Epithelial cell of esophagus (primary cell): Measurements from ENCODE around the gene ALOX15.

ENCODE experiments used
- DNase-seq: peaks from one replicate; pipeline ENCODE4 v3.0.0; 2010; ENCODE audit warnings: low read depth
- H3K4me3 ChIP-seq: 2 replicates; pipeline ENCODE4 v1.5.1; 2011; ENCODE audit warnings: mild to moderate bottlenecking, low read length, control low read depth
- CTCF ChIP-seq: IDR thresholded peaks from 2 replicates; pipeline ENCODE4 v1.5.1; 2011; ENCODE audit warnings: low read depth, mild to moderate bottlenecking, low read length, control low read depth, inconsistent platforms; ENCODE audit not compliant: insufficient read depth; ENCODE audit errors: missing control alignments

ALOX15 gene

GRCh38 chr17:4617090-4617489, 24.4 kb downstream of the ALOX15 start:
- H3K4me3 ChIP-seq = no peak overlapping the region
- TF ChIP-seq CTCF = no peak
- no peak for DNase-seq

GRCh38 chr17:4616476-4616875, 25.0 kb downstream of the ALOX15 start:
- H3K4me3 ChIP-seq = no peak overlapping the region
- no peak for TF ChIP-seq CTCF
- no peak for DNase-seq

GRCh38 chr17:4610656-4611055, 30.8 kb downstream of the ALOX15 start:
- DNase-seq = no peak
- no peak for TF ChIP-seq CTCF
- H3K4me3 ChIP-seq = no peak overlapping the region

- H3K4me3 ChIP-seq = no peak overlapping the region
- DNase-seq = no peak
- no peak for TF ChIP-seq CTCF
Observed at GRCh38 chr17:4610162-4610561, 31.3 kb downstream of the ALOX15 start.

GRCh38 chr17:4609761-4610160, 31.7 kb downstream of the ALOX15 start:
- no peak for TF ChIP-seq CTCF
- no peak for DNase-seq
- H3K4me3 ChIP-seq = no peak overlapping the region

GRCh38 chr17:4607773-4608187, 33.7 kb downstream of the ALOX15 start:
- DNase-seq = no peak
- TF ChIP-seq CTCF = no peak
- no peak overlapping the region for H3K4me3 ChIP-seq

- no peak overlapping the region for H3K4me3 ChIP-seq
- no peak for TF ChIP-seq CTCF
Observed at GRCh38 chr17:4607261-4607741, 34.2 kb downstream of the ALOX15 start.

More at GRCh38 chr17:4607261-4607741, 34.2 kb downstream of the ALOX15 start:
- DNase-seq = no peak
